RKO (cell line): ENCODE measurements around the gene GRIK4.
"Not testable (repeated sequence)": the region's sequence is repeated elsewhere in the genome, so short reads cannot be mapped to it uniquely, and the experiment has no call there.

ENCODE experiments used
- DNase-seq: peaks from one replicate; pipeline ENCODE4 v3.0.0-alpha.2; 2016; ENCODE audit warnings: low spot score

Gene GRIK4

DNA sequence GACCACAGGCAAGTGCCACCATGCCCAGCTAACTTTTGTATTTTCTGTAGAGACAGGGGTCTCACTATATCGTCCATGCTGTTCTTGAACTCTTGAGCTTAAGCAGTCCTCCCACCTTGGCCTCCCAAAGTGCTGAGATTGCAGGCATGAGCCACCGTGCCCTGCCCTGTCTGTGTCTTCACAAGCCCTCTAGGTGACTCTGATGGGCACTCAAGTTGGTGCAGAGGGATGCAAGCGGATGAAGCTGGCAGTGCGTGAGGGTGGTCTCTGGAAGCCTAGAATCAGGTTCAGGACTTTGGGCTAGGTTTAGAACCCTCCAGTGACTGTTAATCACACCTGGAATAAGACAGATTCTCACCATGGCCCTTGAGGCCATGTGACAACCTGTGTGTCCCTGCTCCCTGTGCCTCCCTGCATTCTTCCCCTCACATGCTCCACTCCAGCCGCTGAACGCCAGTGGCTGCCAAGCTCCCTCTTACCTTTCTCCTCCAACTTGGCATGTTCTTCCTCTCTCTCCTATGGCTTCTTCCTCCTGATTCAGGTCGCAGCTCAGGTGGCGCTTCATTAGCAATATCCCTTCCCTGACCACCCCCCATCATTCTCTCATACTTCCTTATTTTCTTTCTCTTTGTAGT lies 270.1 kb downstream of the GRIK4 start:
- DNase-seq: no peak

DNA sequence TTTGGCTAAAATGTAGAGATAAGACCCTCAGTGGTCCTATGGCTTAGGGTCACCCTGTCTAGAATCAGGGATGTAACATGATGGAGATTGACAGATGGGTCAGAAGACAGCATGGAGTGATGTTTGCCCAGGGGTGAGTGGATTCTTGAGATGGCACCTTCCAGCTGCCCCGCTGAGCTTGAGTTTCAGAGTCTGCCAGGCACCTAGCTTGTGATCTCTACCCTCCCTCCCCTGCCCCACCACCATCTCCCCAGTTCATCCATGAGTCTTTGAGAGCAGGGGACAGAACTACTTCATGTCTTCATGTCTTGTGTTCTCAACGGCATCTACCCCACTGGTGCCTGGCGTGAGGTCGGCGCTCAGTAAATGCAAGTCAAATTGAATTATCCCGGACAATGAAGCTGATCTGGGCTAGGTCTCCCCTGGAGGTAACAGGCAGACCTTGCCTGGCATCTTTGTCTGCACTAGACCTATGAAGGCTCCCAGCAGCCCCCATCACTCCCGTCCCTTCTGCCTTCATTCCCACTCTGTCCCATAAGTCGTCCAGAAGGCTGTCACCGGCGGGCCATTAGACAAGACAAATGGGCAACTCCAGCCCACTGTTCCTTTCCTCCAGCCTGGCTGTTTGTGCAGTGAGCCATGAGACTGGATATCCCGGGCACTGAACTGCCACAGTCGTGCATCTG lies 273.2 kb downstream of the GRIK4 start:
- no peak for DNase-seq

DNA sequence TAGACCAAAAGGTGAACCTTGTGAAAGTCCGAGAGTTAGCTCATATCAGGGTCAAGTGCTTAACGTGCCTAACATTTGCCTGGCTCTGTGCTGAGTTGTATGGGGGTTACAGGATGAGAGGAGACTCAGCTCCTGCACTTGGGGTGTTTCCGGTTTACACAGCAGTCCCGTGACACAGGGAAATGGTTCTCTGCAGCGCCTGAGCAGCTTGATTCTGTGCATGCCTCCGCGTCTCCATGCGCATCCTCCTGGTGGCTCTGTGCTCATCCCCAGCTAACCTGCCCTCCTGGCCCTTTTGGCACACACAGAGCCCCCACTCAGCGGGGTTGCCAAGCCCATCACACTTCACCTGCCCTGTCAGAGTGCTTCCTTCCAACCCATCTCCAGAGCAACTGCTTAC lies 274.0 kb downstream of the GRIK4 start:
- no peak for DNase-seq

DNA sequence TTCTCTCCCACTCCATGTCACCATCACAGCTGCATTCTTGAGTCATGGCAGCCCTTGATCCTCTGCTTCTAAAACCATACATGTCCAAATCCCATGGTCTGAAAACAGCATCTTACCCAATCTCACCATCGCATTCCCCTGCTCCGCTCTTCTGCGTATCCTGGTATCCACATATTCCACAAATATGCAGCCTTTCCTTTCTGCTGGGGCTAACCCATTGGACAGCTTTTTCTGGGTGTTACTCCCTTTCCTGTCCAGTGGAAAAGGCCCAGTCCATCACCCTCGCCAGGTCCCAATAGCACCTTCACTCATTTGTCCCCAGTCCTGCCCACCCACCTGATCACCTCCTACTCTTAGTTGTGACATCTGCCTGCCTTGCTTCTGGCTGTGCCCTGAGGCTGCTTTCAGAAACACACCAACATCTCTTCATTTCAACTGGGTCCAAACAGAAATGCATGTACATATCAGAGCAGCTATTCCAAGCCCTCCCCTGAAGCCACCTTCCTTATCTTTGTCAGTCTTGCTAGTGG lies 274.7 kb downstream of the GRIK4 start:
- DNase-seq: no peak

DNA sequence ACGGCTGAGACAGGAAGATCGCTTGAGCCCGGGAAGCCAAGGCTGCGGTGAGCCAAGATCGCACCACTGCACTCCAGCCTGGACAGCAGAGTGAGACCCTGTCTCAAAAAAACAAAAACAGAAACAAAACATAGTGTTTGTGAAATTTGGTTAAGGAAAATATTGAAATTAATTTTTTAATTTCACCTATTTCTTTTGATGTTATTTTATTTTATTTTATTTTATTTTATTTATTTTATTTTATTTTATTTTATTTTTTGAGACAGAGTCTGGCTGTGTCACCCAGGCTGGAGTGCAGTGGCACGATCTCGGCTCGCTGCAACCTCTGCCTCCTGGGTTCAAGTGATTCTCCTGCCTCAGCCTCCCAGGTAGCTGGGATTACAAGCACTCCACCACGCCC lies 275.7 kb downstream of the GRIK4 start:
- not testable (repeated sequence) for DNase-seq

DNA sequence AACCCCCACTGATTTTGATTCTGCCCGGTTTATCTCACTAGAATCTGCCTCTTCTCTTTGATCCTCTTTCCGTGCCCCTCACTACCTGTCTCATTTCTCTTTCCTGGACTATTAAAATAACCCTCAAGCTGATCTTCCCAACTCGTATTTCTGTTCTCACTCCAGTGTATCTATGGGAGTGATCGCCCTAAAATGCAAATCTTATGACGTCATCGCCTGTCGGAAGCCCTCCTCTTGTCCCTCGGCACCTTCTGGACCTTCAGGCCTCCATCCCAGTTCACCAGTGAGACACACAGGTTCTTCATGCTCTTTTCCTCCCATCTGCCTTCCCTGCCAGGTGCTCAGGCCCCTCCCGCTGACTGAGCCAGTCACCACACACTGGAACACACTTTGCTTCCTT lies 277.8 kb downstream of the GRIK4 start:
- no peak for DNase-seq

DNA sequence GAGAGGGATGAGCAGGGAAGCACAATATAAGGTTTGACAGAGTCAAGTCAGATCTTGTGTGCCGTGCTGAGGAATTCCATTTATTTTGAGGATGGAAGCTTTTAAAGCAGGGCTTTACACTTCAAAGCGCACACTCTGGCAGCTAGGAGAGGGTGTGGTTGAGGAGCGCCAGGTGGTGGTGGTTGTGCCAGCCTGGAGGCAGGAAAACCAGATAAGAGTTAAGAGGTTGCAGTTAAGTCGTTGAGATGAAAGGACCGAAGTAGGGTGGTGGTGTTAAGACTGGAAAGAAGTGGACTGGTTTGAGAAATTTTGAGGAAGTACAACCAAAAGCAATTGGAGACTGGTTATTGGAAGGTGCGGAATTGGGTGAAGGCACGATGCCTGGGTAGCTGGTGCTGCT lies 280.8 kb downstream of the GRIK4 start:
- DNase-seq: no peak

DNA sequence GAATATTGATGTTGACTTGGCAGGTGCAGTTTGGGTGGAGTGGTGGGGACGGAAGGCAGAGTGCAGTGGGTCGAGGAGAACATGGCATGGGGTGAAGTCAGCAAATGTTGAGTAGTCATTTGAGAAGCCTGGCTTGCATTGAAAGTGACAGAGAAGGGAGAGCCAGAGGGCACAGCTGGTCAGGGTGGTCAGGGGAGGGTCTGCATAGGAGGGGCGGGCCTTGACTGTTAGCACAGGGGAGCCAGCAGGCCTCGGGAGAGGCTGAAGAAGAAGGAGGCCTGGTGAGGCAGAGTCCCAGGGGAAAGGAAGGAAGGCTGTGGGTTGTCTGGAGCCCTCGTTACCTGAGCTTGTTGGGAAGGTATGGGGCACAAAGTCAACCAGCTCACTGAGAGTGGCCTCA lies 281.6 kb downstream of the GRIK4 start:
- no peak for DNase-seq

DNA sequence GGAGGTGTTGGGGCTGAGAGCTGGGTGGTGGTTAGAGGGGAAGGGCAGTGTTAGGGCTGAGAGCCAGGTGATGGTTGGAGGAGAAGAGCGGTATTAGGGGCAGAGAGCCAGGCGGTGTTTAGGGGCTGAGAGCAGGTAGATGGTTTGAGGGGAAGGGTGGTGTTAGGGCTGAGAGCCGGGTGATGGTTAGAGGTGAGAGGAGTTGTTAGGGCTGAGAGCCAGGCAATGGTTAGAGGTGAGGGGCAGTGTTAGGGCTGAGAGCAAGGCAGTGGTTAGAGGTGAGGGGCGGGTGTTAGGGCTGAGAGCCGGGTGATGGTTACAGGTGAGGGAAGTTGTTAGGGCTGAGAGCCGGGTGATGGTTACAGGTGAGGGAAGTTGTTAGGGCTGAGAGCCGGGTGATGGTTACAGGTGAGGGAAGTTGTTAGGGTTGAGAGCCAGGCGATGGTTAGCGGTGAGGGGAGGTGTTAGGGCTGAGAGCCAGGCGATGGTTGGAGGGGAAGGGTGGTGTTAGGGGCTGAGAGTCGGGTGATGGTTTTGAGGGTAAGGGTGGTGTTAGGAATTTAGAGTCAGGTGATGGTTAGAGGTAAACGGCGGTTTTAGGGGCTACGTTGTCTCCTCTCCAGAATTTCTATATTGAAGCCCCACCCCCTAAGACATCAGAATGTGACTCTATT lies 282.4 kb downstream of the GRIK4 start:
- no peak for DNase-seq

DNA sequence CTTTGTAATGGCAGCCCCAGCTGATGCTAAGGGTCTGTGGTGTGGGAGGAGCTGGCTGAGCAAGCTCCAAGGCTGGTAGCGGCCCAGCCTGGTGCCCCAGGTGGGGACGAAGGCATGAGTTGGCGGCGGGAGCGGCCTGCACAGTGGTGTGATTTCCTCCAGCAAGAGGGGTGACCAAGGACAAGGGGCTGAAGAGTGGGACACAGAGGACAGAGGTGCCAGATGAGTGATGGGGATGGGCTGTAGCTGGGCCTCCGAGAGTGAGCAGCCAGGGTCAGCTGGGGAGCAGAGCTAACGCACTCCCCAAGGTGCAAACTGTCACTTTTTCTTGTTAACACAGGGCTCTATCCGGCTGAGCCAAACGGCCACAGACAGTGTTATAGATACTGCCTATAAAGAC lies 283.2 kb downstream of the GRIK4 start:
- no peak for DNase-seq

DNA sequence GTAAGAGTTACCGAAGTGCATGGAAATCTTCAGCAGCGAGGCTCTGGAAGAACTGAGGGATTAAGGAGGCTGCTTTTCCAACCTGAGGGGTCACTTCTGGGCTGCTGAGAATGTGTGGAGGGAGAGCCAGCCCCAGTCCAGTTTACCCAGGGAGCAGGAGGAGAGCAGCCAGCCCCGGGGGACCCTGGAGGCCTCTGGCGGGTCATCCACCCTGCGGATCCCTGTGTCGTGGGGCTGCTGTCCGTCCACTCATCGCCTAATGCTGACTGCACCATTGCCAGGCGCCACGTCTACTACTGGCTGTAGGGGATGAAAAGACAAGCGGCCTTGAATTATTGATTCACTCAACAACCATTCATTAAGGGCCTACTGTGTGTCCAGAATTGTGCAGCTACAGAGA lies 283.6 kb downstream of the GRIK4 start:
- no peak for DNase-seq

DNA sequence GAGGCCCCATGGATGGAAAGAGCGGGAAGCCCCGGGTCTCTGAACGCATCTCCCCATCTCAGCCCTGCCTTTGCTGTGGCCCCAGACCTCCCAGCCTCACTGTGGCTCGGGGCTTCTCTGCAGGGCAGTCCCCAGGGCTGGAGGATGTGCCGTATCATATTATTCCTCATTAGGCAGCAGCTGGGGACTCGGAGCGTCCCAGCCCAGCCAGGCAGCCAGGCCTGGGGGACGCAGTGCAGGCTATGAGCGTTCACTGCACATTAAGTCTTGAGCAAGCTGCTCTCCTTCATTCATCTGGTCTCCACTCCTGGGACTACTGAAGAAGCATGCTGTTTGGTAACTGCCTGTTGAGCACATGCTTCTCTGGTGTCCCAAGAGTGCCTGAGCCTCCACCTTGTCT lies 285.6 kb downstream of the GRIK4 start:
- no peak for DNase-seq

DNA sequence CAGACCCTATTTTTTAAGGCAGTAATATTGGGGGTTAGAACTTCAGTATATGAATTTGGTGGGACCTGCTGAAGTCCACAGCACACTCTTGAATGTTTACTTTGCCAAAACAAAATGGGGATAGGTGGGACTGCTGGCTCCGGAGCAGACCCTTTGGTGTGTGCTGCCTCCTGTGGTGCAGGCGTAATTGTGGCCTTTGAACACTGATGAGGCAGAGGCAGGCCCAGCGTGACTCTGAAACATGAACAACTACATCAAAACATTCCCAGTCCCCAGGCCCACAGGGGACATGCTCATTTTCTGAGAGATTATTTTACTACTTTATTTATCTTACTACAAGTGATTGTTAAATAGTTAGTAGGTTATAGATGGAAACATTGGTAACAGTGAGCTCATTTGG lies 287.3 kb downstream of the GRIK4 start:
- DNase-seq: no peak

DNA sequence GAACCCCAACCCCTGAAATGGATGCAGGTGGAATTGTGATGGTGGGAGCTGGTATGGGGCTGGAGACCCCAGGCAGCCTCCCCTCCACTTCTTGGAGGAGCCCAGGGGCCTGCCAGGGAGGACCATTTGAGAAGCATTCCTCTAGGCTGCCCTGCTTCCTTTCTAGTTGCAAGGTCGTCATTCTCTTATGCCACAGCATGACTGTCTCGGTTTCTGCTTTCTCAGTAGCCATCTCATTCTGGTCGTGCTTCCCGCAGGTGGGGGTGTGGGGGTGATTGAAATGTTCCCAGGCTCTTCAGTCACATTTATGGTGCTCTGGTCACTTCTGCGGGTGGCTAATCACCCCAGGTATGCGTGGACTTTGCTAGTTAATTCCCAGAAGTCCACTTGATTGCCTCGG lies 288.7 kb downstream of the GRIK4 start:
- DNase-seq: no peak

DNA sequence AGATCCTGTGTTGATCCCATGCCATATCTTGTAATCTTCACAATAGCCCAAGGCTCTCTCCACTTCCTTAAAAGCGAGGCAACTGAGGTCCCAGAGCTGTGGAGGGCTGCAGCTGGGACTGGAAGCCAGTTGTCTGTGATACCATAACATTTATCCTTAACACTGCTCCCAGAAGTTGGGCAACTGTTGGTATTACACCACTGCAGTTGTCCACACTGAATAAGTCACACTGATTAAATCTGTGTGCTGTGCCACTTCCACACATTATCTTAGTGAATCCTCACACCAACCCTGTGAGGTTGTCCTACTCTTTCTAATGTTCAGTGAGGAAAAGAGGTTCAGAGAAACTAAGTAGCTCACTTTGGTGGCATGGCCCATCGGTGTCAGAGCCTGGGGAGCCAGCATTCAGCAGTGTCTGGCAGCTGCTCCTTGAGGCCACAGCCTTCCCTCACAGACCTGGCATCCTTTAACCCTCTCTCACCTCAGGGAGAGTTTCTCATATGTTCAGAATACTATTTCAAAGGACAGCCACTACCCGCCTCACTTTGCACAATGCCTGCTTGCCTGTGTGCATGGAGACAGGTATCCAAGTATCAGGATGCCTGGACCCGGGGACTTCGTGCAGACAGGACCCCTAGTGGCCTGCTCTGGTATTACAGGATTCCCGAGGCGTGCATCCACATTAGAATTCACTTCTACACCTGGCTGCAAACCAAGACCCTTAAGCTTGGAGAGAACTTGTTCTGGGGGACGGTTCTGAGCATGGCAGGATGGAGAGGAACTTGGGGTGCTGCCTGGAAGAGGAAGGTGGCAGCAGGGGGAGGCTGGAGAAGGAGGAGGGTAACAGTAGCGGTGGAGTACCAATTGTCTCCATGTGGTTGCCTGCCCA lies 290.5 kb downstream of the GRIK4 start:
- peak; percentile 36 for DNase-seq

DNA sequence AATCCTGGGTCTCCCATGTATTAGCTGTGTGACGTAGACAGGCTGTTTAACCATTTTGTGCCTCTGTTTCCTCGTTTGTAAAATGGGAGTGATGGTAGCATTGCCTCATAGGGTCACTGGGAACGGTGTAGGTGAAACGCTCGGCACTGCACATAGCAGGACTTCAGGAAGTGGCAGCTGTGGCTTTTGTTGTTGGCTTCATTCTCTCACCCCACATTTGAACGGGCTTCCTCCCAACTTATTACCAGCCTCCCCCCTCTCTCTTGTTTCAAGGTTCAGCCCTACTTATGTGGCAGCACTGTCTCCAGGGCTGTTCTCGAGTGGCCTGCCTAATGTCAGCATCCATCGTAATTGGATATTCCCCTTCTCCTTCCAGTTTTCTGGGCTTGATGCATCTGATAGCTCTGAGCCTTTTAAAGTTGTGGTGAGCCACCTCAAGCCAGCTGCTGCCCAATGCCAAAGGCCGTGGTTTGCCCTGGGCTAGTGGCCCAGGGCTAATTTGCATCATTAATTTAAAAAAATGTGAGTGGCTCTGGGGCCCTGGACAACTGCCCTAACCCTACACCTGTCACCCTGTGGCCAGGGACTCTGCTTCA lies 294.5 kb downstream of the GRIK4 start:
- no peak for DNase-seq

DNA sequence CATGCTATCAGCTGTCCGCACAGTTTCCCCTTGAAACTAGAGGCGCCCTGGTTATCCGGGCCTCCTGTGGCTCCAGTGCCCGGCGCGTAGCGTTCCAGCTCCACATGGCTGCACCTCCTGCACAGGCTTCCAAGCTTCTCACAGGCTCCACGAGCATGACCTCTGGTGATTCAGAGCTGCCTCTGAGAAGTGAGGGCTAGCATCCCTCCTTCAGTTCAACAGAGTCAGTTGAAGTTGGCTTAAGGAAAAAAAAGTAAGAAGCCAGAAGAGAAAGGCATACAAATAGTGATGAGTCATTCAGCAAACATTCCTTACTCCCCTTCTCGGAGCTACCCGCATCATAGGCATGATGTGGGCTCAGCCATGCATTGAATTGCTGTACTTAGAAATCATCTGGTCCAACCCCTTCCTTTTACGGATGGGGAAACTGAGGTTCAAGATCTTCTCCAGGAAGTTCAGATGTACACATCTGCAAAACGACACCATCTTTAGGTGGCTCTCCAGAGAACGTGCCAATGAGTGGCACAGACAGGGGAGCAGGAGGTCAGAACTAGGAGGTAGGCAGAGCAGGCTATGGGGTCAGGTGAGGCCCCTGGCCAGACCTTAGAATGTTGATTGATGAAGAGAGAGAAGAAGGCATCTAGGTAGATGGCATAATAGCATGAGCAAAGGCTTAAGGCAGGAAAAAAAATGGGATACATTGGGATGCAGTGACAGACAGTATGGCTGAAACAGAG lies 296.0 kb downstream of the GRIK4 start:
- DNase-seq: peak; percentile 59

DNA sequence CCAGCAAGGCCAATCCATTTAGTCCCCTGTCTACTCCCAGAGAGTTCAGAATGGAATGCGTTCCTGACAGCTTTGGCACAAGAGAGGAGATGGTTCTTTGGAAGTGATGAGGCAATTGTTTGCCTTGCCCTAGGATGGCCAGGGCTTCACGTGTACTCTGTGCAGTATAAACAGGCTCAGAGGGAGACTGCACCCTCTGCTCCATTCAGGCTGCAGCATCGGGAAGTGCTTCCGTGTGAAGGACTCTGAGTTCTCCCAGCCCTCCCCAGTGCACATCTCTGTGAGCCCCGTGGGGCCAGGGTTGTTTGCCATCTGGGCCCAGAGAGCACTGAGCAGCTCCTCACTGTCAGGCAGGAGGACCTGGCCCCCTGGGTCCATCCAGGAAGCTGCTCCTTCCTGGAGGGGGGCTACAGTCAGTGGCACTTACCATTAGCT lies 297.1 kb downstream of the GRIK4 start:
- DNase-seq: no peak

DNA sequence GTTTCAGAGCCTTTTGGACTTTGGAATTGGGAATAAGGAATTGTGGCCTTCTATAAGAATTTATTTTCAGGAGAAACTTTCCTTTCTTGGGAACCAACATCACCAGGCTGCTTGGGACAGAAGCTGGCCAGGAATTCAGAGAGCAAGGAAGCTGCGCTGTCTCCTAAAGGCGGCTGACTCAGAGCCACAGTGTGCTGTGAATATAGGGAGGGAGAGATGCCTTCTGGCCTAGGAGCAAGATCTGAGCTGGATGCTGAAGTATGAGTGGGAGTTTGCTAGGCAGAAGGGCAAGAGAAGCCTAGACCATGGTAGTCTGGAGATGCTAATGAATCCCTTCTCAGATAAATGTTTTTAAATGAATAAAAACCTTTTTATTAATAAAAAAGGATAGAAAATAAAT lies 298.7 kb downstream of the GRIK4 start:
- no peak for DNase-seq

DNA sequence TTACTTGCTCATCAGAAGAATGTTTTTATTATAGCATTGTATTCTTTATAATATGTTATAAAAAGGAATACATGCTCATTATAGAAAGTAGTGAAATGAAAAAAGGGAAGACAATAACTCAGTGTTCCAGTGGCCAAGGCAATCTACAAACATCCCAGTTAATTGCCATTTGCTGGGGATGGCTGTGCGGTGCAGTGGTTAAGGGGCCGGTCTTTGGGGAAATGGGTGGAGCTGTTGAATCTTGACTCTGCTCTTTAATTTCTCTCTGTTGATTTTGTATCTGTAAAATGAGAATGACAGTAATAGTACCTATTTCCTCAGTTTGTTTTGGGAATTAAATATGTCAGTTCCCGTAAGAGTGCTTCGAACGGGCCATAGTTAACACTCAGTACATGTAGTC lies 299.7 kb downstream of the GRIK4 start:
- no peak for DNase-seq

DNA sequence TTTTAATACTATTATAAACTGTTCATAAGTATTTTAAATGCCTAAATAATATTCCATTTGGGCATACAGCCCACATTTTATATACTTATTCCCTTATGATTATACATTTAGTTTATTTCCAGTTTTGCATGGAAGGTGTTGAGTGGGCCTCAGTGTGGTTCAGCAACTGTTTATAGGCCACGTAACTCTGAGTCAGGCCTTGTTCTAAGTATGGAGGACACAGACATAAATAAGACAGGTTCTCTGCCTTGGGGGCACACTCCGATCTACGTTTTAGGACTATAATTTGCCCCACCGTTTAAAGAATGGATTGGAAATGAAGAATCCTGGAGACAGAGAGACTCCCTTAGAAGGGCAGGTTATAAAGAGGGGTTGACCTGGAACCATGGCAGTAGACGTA lies 300.2 kb downstream of the GRIK4 start:
- DNase-seq: no peak
